HepG2 (cell line): ENCODE measurements around the gene PPP2R2B. TPM values are rescaled to one million over a fixed set of nuclear protein-coding genes. Genes with fewer than 3 reads are reported as not detected.

Experiments
- ATAC-seq: fragments of 200-7000 bp; cut with Tn5 transposase; 3 replicates; pipeline ENCODE4 v1.9.1; 2020; ENCODE audit warnings: mild to moderate bottlenecking, moderate library complexity
- BruUV-seq: library from RNA; stranded (reverse); fragments of 400-500 nt; replicated peaks from 2 replicates; lab custom pipeline; 2021; lab: Mats Ljungman, UMichigan
- CTCF ChIA-PET: fragments of 300-600 bp; formaldehyde crosslinking; extraction: SDS; loops from one replicate; lab custom pipeline; 2021; ENCODE audit warnings: low total read pairs, inconsistent platforms, low intra/inter-chr PET ratio; lab: Yijun Ruan, JAX
- POLR2A ChIA-PET: fragments of 350-600 bp; sonication (Branson Sonifier 250); formaldehyde crosslinking; loops from one replicate; lab custom pipeline; 2020; ENCODE audit warnings: antibody characterized with exemption, inconsistent platforms; lab: Yijun Ruan, JAX
- DNase-seq: peaks from one replicate; pipeline ENCODE4 v3.0.0-alpha.2; 2015; ENCODE audit warnings: low spot score
- FAIRE-seq: peaks from 3 replicates; lab custom pipeline; 2011; peaks lifted over from hg19 to GRCh38; lab: Jason Lieb, UNC
- H2AFZ ChIP-seq: one replicate; pipeline ENCODE4 v1.6.1; 2011; ENCODE audit warnings: low read length, inconsistent platforms
- H3K27ac ChIP-seq: fragments of 300-600 bp; 3 replicates; pipeline ENCODE4 v1.8.0; 2011; ENCODE audit warnings: mixed run types, mild to moderate bottlenecking, mixed read lengths, low read length, inconsistent platforms; ENCODE audit not compliant: insufficient read depth; ENCODE audit errors: extremely low read length
- H3K27me3 ChIP-seq, 2 experiments: fragments of 200-600 bp in 1 of 2; 2 replicates in 1 of 2; 3 replicates in 1 of 2; pipeline versions ENCODE4 v1.6.0 to v1.8.0; 2011; ENCODE audit warnings: low read length in 2 of 2, mild to moderate bottlenecking in 2 of 2, moderate library complexity in 2 of 2, inconsistent platforms in 1 of 2; ENCODE audit not compliant: insufficient read depth in 2 of 2, control insufficient read depth in 1 of 2
- H3K36me3 ChIP-seq, 2 experiments: fragments of 200-600 bp in 1 of 2; replicated peaks in 1 of 2; 2 replicates in 1 of 2; 3 replicates in 1 of 2; pipeline versions ENCODE4 v1.5.1 to v1.8.0; 2011; ENCODE audit warnings: low read length in 2 of 2, inconsistent platforms in 1 of 2; ENCODE audit not compliant: insufficient read depth in 2 of 2, control insufficient read depth in 1 of 2
- H3K4me1 ChIP-seq: 2 replicates; pipeline ENCODE4 v1.5.1; 2012; ENCODE audit warnings: low read length, inconsistent platforms; ENCODE audit not compliant: insufficient read depth
- H3K4me2 ChIP-seq: 2 replicates; pipeline ENCODE4 v1.6.0; 2011; ENCODE audit warnings: low read depth, low read length, inconsistent platforms
- H3K4me3 ChIP-seq, 3 experiments: fragments of 200-600 bp in 1 of 3; sonication (generic), shearing (Covaris generic) in 1 of 3; replicated peaks in 1 of 3; 2 replicates each; pipeline ENCODE4 v1.5.1; 2011 to 2016; ENCODE audit warnings: low read length in 3 of 3, inconsistent platforms in 2 of 3, low read depth in 2 of 3, mild to moderate bottlenecking in 2 of 3, control low read depth in 1 of 3, mixed read lengths in 1 of 3; ENCODE audit not compliant: insufficient read depth in 1 of 3
- H3K79me2 ChIP-seq: one replicate; pipeline ENCODE4 v1.6.1; 2011; ENCODE audit warnings: low read length, inconsistent platforms; ENCODE audit not compliant: insufficient read depth
- H3K9ac ChIP-seq: 2 replicates; pipeline ENCODE4 v1.6.0; 2011; ENCODE audit warnings: mild to moderate bottlenecking, low read depth, low read length, inconsistent platforms; ENCODE audit not compliant: insufficient read depth
- H3K9me3 ChIP-seq: 2 replicates; pipeline ENCODE4 v1.5.1; 2012; ENCODE audit warnings: mild to moderate bottlenecking, low read length
- H4K20me1 ChIP-seq: 2 replicates; pipeline ENCODE4 v1.6.0; 2011; ENCODE audit warnings: inconsistent platforms, mild to moderate bottlenecking, low read length, moderate library complexity; ENCODE audit not compliant: insufficient read depth
- MAF1 ChIP-seq: sonication (generic); formaldehyde crosslinking; IDR thresholded peaks from 2 replicates; pipeline ENCODE4 v1.5.0; 2020; ENCODE audit warnings: missing genetic modification reagents, borderline replicate concordance
- MZF1 ChIP-seq: sonication (generic); formaldehyde crosslinking; IDR thresholded peaks from 2 replicates; pipeline ENCODE4 v1.8.1; 2023; ENCODE audit warnings: mild to moderate bottlenecking, missing genetic modification reagents, borderline replicate concordance
- NONO ChIP-seq, 2 experiments: fragments of 450-650 bp in 1 of 2; sonication (generic) in 1 of 2; formaldehyde crosslinking in 1 of 2; IDR thresholded peaks in 1 of 2; conservative IDR thresholded peaks in 1 of 2; 2 replicates each; pipeline versions ENCODE4 v1.6.1 to v1.8.0; 2017 to 2022; ENCODE audit warnings: mild to moderate bottlenecking in 1 of 2, missing genetic modification reagents in 1 of 2, moderate library complexity in 1 of 2
- SSRP1 ChIP-seq: IDR thresholded peaks from 2 replicates; pipeline ENCODE4 v1.6.1; 2016; ENCODE audit warnings: control low read depth
- WGBS: methylation state at CpG from one replicate; pipeline ENCODE4 v1.1.6; 2017; ENCODE audit warnings: low lambda C conversion rate; 5-methylcytosine and 5-hydroxymethylcytosine counted together
- in situ Hi-C: cut with HindIII; loops from 2 replicates; pipeline ENCODE4 v1.10.0; 2017; ENCODE audit warnings: low pct_unique_long_range_greater_than_20kb; ENCODE audit not compliant: extremely low pct_ligation_motif_present
- intact Hi-C: fragments of 100-400 bp; cut with micrococcal nuclease; formaldehyde crosslinking; loops from one replicate; pipeline ENCODE4 v1.10.0; 2022; ENCODE audit not compliant: unreplicated experiment
- polyA plus RNA-seq, 8 experiments: library from polyadenylated mRNA; depleted of rRNA in 3 of 8; stranded (reverse) in 7 of 8; unstranded in 1 of 8; fragments of >200 nt; fragmentation: Illumina TruSeq in 4 of 8; extraction: Trizol in 4 of 8; gene quantifications; 2 replicates each; pipeline versions ENCODE4 v1.2.1 to v1.2.3, GENCODE V29; 2011 to 2016; ENCODE audit warnings: low read depth in 4 of 8, missing spikeins in 1 of 8, mixed read lengths in 1 of 8; ENCODE audit not compliant: insufficient read depth in 1 of 8
- total RNA-seq, 5 experiments: library from RNA; depleted of rRNA; stranded (reverse); fragments of >200 nt; fragmentation: Illumina TruSeq; extraction: Trizol; gene quantifications; 2 replicates each; pipeline ENCODE4 v1.2.3, GENCODE V29; 2016; ENCODE audit warnings: low read depth in 1 of 5
- TF ChIP-seq, protein P1 (sequence below): sonication (generic); formaldehyde crosslinking; IDR thresholded peaks from 2 replicates; pipeline ENCODE4 v1.4.0; 2020; ENCODE audit warnings: missing genetic modification reagents

The PPP2R2B gene
- total and polyA plus RNA-seq, 2 of the 13 experiments (the other 11 are each of a cell fraction or from before 2014, with no cell fraction given) = not detected

DNA sequence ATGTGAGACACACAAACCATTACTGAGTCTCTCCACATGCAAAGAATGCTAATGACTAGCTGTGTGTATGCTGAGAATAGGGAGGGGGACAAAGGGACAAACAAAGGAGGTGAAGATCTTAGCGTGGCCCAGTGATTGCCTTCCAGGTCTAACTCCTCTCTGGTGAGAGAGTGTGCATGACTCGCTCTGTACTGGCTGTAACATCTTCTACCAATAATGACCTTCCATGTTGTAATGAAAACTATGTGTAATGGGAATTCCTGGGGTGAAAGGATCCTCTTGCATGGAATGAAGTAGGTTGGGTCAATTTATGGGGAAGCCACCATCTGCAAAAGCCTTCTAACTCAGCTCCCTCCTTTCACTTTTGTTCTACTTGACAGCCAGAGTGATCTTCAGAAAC is 338.1 kb downstream of the PPP2R2B start:
- CTCF ChIA-PET = no interaction called here
- FAIRE-seq = no peak

DNA sequence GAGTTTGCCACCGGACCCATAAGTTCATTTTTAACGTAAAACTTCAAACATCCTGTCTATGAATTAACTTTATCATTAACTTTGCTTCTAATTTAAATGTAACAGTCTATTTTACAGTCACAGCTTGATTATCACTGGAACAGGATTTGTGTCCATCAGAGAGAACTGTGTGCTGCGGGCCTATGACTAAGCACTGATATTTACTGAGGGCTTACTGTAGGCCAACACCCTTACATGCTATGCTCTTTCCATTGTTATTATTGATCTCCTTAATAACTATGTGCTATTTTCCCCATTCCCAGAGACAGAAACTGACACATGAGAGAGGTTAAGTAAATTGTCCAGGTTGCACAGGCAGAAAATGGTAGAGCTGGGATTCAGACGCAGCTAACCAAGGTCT is 338.6 kb downstream of the PPP2R2B start:
- no peak for FAIRE-seq
- TF ChIP-seq, protein P1, sequence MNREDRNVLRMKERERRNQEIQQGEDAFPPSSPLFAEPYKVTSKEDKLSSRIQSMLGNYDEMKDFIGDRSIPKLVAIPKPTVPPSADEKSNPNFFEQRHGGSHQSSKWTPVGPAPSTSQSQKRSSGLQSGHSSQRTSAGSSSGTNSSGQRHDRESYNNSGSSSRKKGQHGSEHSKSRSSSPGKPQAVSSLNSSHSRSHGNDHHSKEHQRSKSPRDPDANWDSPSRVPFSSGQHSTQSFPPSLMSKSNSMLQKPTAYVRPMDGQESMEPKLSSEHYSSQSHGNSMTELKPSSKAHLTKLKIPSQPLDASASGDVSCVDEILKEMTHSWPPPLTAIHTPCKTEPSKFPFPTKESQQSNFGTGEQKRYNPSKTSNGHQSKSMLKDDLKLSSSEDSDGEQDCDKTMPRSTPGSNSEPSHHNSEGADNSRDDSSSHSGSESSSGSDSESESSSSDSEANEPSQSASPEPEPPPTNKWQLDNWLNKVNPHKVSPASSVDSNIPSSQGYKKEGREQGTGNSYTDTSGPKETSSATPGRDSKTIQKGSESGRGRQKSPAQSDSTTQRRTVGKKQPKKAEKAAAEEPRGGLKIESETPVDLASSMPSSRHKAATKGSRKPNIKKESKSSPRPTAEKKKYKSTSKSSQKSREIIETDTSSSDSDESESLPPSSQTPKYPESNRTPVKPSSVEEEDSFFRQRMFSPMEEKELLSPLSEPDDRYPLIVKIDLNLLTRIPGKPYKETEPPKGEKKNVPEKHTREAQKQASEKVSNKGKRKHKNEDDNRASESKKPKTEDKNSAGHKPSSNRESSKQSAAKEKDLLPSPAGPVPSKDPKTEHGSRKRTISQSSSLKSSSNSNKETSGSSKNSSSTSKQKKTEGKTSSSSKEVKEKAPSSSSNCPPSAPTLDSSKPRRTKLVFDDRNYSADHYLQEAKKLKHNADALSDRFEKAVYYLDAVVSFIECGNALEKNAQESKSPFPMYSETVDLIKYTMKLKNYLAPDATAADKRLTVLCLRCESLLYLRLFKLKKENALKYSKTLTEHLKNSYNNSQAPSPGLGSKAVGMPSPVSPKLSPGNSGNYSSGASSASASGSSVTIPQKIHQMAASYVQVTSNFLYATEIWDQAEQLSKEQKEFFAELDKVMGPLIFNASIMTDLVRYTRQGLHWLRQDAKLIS (CRISPR knock-in tag) = no peak
- TF ChIP-seq MZF1 (CRISPR knock-in tag) (no peak), MAF1 (no peak), NONO (IDR thresholded peaks at IDR 0.05) (no peak), NONO (CRISPR knock-in tag; conservative IDR thresholded peaks at IDR 0.05) (no peak)
- TF ChIP-seq, all 625 proteins: peak for 0
- H3K36me3 ChIP-seq = no peaks in the 10 kb centered on the region
- no peaks in the 10 kb centered on the region for H3K9me3 ChIP-seq
- no peak overlapping the region for H3K9ac ChIP-seq
- no peaks in the 10 kb centered on the region for H3K79me2 ChIP-seq
- H3K27me3 ChIP-seq = no peaks in the 10 kb centered on the region
- H3K4me2 ChIP-seq = no peak overlapping the region
- no peak overlapping the region for H2AFZ ChIP-seq
- intact Hi-C loops = loop anchor here (5.0 to 10.0 kb wide), 2 partner anchors 82 to 1035 kb away; no protein-coding TSS in a partner anchor
- in situ Hi-C loops = loop anchor here (5.0 to 10.0 kb wide), 2 partner anchors 427 to 645 kb away; no protein-coding TSS in a partner anchor
- no peaks in the 10 kb centered on the region for H4K20me1 ChIP-seq
- ATAC-seq (no peak), DNase-seq (no peak)
- 44% methylated on average over 4 of the region's 4 CpGs for WGBS
- H3K27ac ChIP-seq = no peak overlapping the region
- no peak overlapping the region for H3K4me3 ChIP-seq
- ChIA-PET CTCF (no interaction called here), POLR2A (no interaction called here)
- no peaks in the 10 kb centered on the region for H3K4me1 ChIP-seq
- no TSS peak for BruUV-seq

More for the DNA sequence above, 338.1 kb downstream of the PPP2R2B start:
- Histone ChIP-seq H3K4me3 (no peak overlapping the region), H4K20me1 (no peaks in the 10 kb centered on the region), H3K4me1 (no peaks in the 10 kb centered on the region), H3K36me3 (no peaks in the 10 kb centered on the region), H3K4me2 (no peak overlapping the region), H3K27ac (no peak overlapping the region), H3K79me2 (no peaks in the 10 kb centered on the region), H3K9ac (no peak overlapping the region), H3K9me3 (no peaks in the 10 kb centered on the region), H2AFZ (no peak overlapping the region), H3K27me3 (no peaks in the 10 kb centered on the region)
- DNase-seq = no peak
- in situ Hi-C loops (loop anchor here (5.0 to 10.0 kb wide), 2 partner anchors 427 to 644 kb away; no protein-coding TSS in a partner anchor), intact Hi-C loops (loop anchor here (5.0 kb wide), 1 partner anchor 82 kb away; no protein-coding TSS in a partner anchor)
- ATAC-seq = no peak
- no peak for TF ChIP-seq SSRP1 (CRISPR knock-in tag)
- BruUV-seq = no TSS peak
- POLR2A ChIA-PET = no interaction called here
- WGBS = 47% methylated on average over 2 of the region's 2 CpGs
